BLaER1 treated with 17β-estradiol and CSF1 and Interleukin-3, amounts not matched to agents 10 nM and 100 nM (cell line): ENCODE data around the gene SETD1A.

ENCODE experiments used
- H3K27ac ChIP-seq, 11 experiments: shearing (Covaris generic); formaldehyde crosslinking; 2 replicates each; pipeline ENCODE4 v1.8.1; 2022
- H3K27me3 ChIP-seq, 11 experiments: shearing (Covaris generic); formaldehyde crosslinking; 2 replicates each; pipeline ENCODE4 v1.8.1; 2022
- H3K36me3 ChIP-seq, 11 experiments: shearing (Covaris generic); formaldehyde crosslinking; 2 replicates each; pipeline ENCODE4 v1.8.1; 2022
- H3K4me1 ChIP-seq, 10 experiments: shearing (Covaris generic); formaldehyde crosslinking; 2 replicates each; pipeline ENCODE4 v1.8.1; 2022
- H3K4me2 ChIP-seq, 11 experiments: shearing (Covaris generic); formaldehyde crosslinking; 2 replicates each; pipeline ENCODE4 v1.8.1; 2022
- H3K4me3 ChIP-seq, 10 experiments: shearing (Covaris generic); formaldehyde crosslinking; 2 replicates each; pipeline ENCODE4 v1.8.1; 2022
- H3K9ac ChIP-seq, 11 experiments: shearing (Covaris generic); formaldehyde crosslinking; 2 replicates each; pipeline ENCODE4 v1.8.1; 2022
- H3K9me3 ChIP-seq, 11 experiments: shearing (Covaris generic); formaldehyde crosslinking; replicated peaks in 1 of 11; 2 replicates each; pipeline ENCODE4 v1.8.1; 2022
- H4K20me1 ChIP-seq, 11 experiments: shearing (Covaris generic); formaldehyde crosslinking; 2 replicates each; pipeline ENCODE4 v1.8.1; 2022
- Cebpa-rat ChIP-seq, 11 experiments: shearing (Covaris generic); IDR thresholded peaks; 2 replicates each; pipeline ENCODE4 v1.8.1; 2022

SETD1A gene

GRCh38 chr16:30992276-30992780 lies 34.8 kb downstream of the SETD1A start:
- H3K27ac ChIP-seq = no peak overlapping the region
- H3K4me3 ChIP-seq = no peak overlapping the region
- H3K27me3 ChIP-seq = no peaks in the 10 kb centered on the region
- H3K4me1 ChIP-seq = peaks cover 0 to 38% (median 12%) of the 10 kb centered on the region in 10 experiments; a peak in 11 of 20 replicates
- no peak for TF ChIP-seq Cebpa-rat (IDR thresholded peaks at IDR 0.05)
- no peaks in the 10 kb centered on the region for H4K20me1 ChIP-seq
- H3K9ac ChIP-seq = no peak overlapping the region
- no peak overlapping the region for H3K4me2 ChIP-seq
- no peaks in the 10 kb centered on the region for H3K9me3 ChIP-seq
- H3K36me3 ChIP-seq = peaks cover 0 to 13% (median 5%) of the 10 kb centered on the region in 11 experiments; a peak in 10 of 22 replicates

GRCh38 chr16:30992931-30993816 lies 35.6 kb downstream of the SETD1A start:
- H3K27ac ChIP-seq = peak overlapping the region in 2 of 11 experiments; percentile 43 to 44; a peak in 4 of 22 replicates
- H3K4me2 ChIP-seq = peak overlapping the region in 3 of 11 experiments; percentile 9 to 28 (median 26); a peak in 3 of 22 replicates
- no peak for TF ChIP-seq Cebpa-rat (IDR thresholded peaks at IDR 0.05)

DNA sequence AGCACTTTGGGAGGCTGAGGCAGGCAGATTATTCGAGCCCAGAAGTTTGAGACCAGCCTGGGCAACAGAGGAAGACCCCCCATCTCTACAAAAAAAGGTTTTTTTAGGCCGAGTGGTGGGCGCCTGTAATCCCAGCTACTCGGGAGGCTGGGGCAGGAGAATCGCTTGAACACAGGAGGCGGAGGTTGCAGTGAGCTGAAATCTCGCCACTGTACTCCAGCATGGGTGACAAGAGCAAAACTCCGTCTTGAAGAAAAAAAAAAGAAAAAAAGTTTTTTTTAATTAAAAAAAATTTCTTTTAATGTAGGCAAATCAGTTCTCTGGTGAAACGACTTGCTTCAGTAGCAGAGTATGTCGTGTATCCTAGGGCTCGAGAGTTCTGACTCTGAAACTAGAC lies 38.4 kb downstream of the SETD1A start:
- TF ChIP-seq Cebpa-rat (IDR thresholded peaks at IDR 0.05) = no peak
- no peak overlapping the region for H3K9ac ChIP-seq
- H3K4me1 ChIP-seq = peaks cover 0 to 38% (median 11%) of the 10 kb centered on the region in 10 experiments; a peak in 11 of 20 replicates
- no peak overlapping the region for H3K27ac ChIP-seq
- no peaks in the 10 kb centered on the region for H3K36me3 ChIP-seq
- no peaks in the 10 kb centered on the region for H3K27me3 ChIP-seq
- H3K4me3 ChIP-seq = no peak overlapping the region
- no peaks in the 10 kb centered on the region for H4K20me1 ChIP-seq
- no peaks in the 10 kb centered on the region for H3K9me3 ChIP-seq
- H3K4me2 ChIP-seq = no peak overlapping the region

More at GRCh38 chr16:30992931-30993816, 35.6 kb downstream of the SETD1A start:
- H3K9ac ChIP-seq = 0 out of 22 replicates have a peak overlapping the region, but pooled peaks of 1 of the 11 experiments have one; percentile 5
- H3K4me3 ChIP-seq = no peak overlapping the region
- H4K20me1 ChIP-seq = no peaks in the 10 kb centered on the region
- peaks cover 0 to 5% (median 0%) of the 10 kb centered on the region in 11 experiments; a peak in 7 of 22 replicates for H3K36me3 ChIP-seq
- no peaks in the 10 kb centered on the region for H3K9me3 ChIP-seq
- no peaks in the 10 kb centered on the region for H3K27me3 ChIP-seq
- H3K4me1 ChIP-seq = peaks cover 0 to 38% (median 15%) of the 10 kb centered on the region in 10 experiments; a peak in 11 of 20 replicates

- peak overlapping the region in 6 of 11 experiments; percentile 26 to 63 (median 58); a peak in 8 of 22 replicates for H3K9ac ChIP-seq
- H3K27ac ChIP-seq = peak overlapping the region in 3 of 11 experiments; percentile 29 to 40 (median 30); a peak in 4 of 22 replicates
- H3K9me3 ChIP-seq = no peaks in the 10 kb centered on the region
- H3K4me1 ChIP-seq = peaks cover 0 to 38% (median 11%) of the 10 kb centered on the region in 10 experiments; a peak in 11 of 20 replicates
- TF ChIP-seq Cebpa-rat (IDR thresholded peaks at IDR 0.05) = no peak
- peak overlapping the region; percentile 50 to 85 (median 62); a peak in 18 of 22 replicates for H3K4me2 ChIP-seq
- no peaks in the 10 kb centered on the region for H3K27me3 ChIP-seq
- H3K4me3 ChIP-seq = peak overlapping the region in 5 of 10 experiments; percentile 32 to 62 (median 48); a peak in 9 of 20 replicates
- H3K36me3 ChIP-seq = no peaks in the 10 kb centered on the region
- H4K20me1 ChIP-seq = no peaks in the 10 kb centered on the region
Observed at GRCh38 chr16:30996324-30996984, 38.9 kb downstream of the SETD1A start.

GRCh38 chr16:30996985-30997724 lies 39.6 kb downstream of the SETD1A start:
- H4K20me1 ChIP-seq = no peaks in the 10 kb centered on the region
- peak overlapping the region; percentile 50 to 85 (median 62); a peak in 18 of 22 replicates for H3K4me2 ChIP-seq
- peak overlapping the region in 6 of 10 experiments; percentile 26 to 62 (median 42); a peak in 10 of 20 replicates for H3K4me3 ChIP-seq
- H3K9me3 ChIP-seq = no peaks in the 10 kb centered on the region
- H3K4me1 ChIP-seq = peaks cover 0 to 38% (median 11%) of the 10 kb centered on the region in 10 experiments; a peak in 11 of 20 replicates
- no peaks in the 10 kb centered on the region for H3K27me3 ChIP-seq
- H3K36me3 ChIP-seq = no peaks in the 10 kb centered on the region
- TF ChIP-seq Cebpa-rat (IDR thresholded peaks at IDR 0.05) = no peak
- H3K9ac ChIP-seq = peak overlapping the region in 6 of 11 experiments; percentile 26 to 63 (median 58); a peak in 8 of 22 replicates
- H3K27ac ChIP-seq = peak overlapping the region in 3 of 11 experiments; percentile 29 to 40 (median 30); a peak in 4 of 22 replicates

- Histone ChIP-seq H3K36me3 (no peaks in the 10 kb centered on the region), H3K4me3 (no peak overlapping the region), H3K27ac (peak overlapping the region in 1 of 11 experiments; percentile 23; a peak in 1 of 22 replicates), H3K4me2 (peak overlapping the region in 4 of 11 experiments; percentile 29 to 70 (median 45); a peak in 5 of 22 replicates), H3K27me3 (no peaks in the 10 kb centered on the region), H3K9me3 (no peaks in the 10 kb centered on the region), H3K9ac (no peak overlapping the region), H3K4me1 (peaks cover 0 to 30% (median 9%) of the 10 kb centered on the region in 10 experiments; a peak in 11 of 20 replicates), H4K20me1 (no peaks in the 10 kb centered on the region)
- TF ChIP-seq Cebpa-rat (IDR thresholded peaks at IDR 0.05) = no peak
Observed at GRCh38 chr16:30997725-30998711, 40.5 kb downstream of the SETD1A start.
